ENCODE measurements around the gene PDP2. TPM values are rescaled to one million over a fixed set of nuclear protein-coding genes. Genes with fewer than 3 reads are reported as not detected.

Gene PDP2
- total RNA-seq, 1 experiment from 2014 or later, result 23.1 TPM

GRCh38 chr16:66871840-66872239, 8.5 kb upstream of the PDP2 start:
- Mint-ChIP-seq H3K4me3 (no peak overlapping the region), H3K27me3 (ENCODE audit: low read depth) (peaks cover 2% of the 10 kb centered on the region; the same call in 1 of the 2 replicates), H3K9me3 (no peaks in the 10 kb centered on the region; a peak in 1 of 5 replicates), H3K4me1 (peaks cover 13 to 18% of the 10 kb centered on the region in 2 experiments), H3K36me3 (ENCODE audit: insufficient read depth in 1 of 3, low read depth in 3 of 3) (no peaks in the 10 kb centered on the region), H3K27ac (no peak overlapping the region)
- H4K5ac ChIP-seq (ENCODE audit: insufficient read length, low read depth, low read length), result no peak overlapping the region
- no peak for TF ChIP-seq CTCF (conservative IDR thresholded peaks at IDR 0.05)
- H2BK120ac ChIP-seq (ENCODE audit: low read depth, low read length, poor library complexity, severe bottlenecking), result no peak overlapping the region
- no peak overlapping the region for H2BK5ac ChIP-seq (ENCODE audit: insufficient read length, low read length)
- no peak overlapping the region for H2BK15ac ChIP-seq (ENCODE audit: low read depth, low read length)
- no peaks in the 10 kb centered on the region for H4K20me1 ChIP-seq (ENCODE audit: control insufficient read depth, insufficient read depth, insufficient read length)
- H3K79me2 ChIP-seq (ENCODE audit: insufficient read depth, low read length), result no peaks in the 10 kb centered on the region
- no peak overlapping the region for H2AFZ ChIP-seq (ENCODE audit: low read length)
- DNase-seq, result no peak
- no peak overlapping the region for H3K23ac ChIP-seq (ENCODE audit: insufficient read length, low read depth, low read length)
- no peaks in the 10 kb centered on the region for H3K23me2 ChIP-seq (ENCODE audit: insufficient read length, low read depth, low read length, poor library complexity, severe bottlenecking)
- H2BK20ac ChIP-seq (ENCODE audit: low read depth, low read length, poor library complexity, severe bottlenecking), result no peak overlapping the region
- H4K91ac ChIP-seq (ENCODE audit: insufficient read length, low read depth, low read length), result no peak overlapping the region
- no peak overlapping the region for H3T11ph ChIP-seq (ENCODE audit: low read length)
- no peak overlapping the region for H3K27ac ChIP-seq (ENCODE audit: insufficient read length, low read depth, low read length)
- no peak overlapping the region for H3K18ac ChIP-seq (ENCODE audit: insufficient read length, low read depth, low read length)
- H4K8ac ChIP-seq (replicated peaks; ENCODE audit: insufficient read length, low read depth, low read length), result no peak overlapping the region
- no peak overlapping the region for H3K4me2 ChIP-seq (ENCODE audit: insufficient read depth, insufficient read length, low read length)
- H2BK12ac ChIP-seq (ENCODE audit: insufficient read length, low read depth, low read length), result no peak overlapping the region
- no peak overlapping the region for H3K56ac ChIP-seq (ENCODE audit: insufficient read length, low read depth, low read length)
- H3K14ac ChIP-seq (ENCODE audit: insufficient read depth, low read length), result no peak overlapping the region
- no peaks in the 10 kb centered on the region for H3K79me1 ChIP-seq (ENCODE audit: insufficient read depth, low read depth, low read length, poor library complexity, severe bottlenecking)
- no peak overlapping the region for H3K4ac ChIP-seq (ENCODE audit: low read depth, low read length)
- H2AK5ac ChIP-seq (ENCODE audit: insufficient read length, low read length), result no peak overlapping the region
- no peaks in the 10 kb centered on the region; the same call in 1 of the 2 replicates for H3K4me1 ChIP-seq (ENCODE audit: insufficient read depth, low read length)
- no peaks in the 10 kb centered on the region for H3K27me3 ChIP-seq (ENCODE audit: insufficient read depth, low read length)
- WGBS (ENCODE audit: extremely low coverage, insufficient read length, low lambda C conversion rate), result no CpG with 5 or more reads among the region's 3 CpGs
- no peaks in the 10 kb centered on the region for H3K9me3 ChIP-seq (ENCODE audit: control insufficient read depth, low read depth, low read length)
- H3K9ac ChIP-seq (ENCODE audit: extremely low read depth, insufficient read length, low read length), result no peak overlapping the region
